Endodermal cell (in vitro differentiated cells): ENCODE measurements around the gene NBR1. TPM values are rescaled to one million over a fixed set of nuclear protein-coding genes. Genes with fewer than 3 reads are reported as not detected.
"Not testable (repeated sequence)": the region's sequence is repeated elsewhere in the genome, so short reads cannot be mapped to it uniquely, and the experiment has no call there.

Experiments
- DNase-seq: peaks from one replicate; pipeline ENCODE4 v3.0.0-alpha.2; 2017
- H3K27ac ChIP-seq: 2 replicates; pipeline ENCODE4 v1.5.1; 2013; ENCODE audit warnings: mild to moderate bottlenecking, low read depth, low read length, moderate library complexity
- H3K27me3 ChIP-seq: 2 replicates; pipeline ENCODE4 v1.6.1; 2013; ENCODE audit warnings: mild to moderate bottlenecking, low read length, moderate library complexity; ENCODE audit not compliant: insufficient read depth, control insufficient read depth, poor library complexity, severe bottlenecking
- H3K36me3 ChIP-seq: 2 replicates; pipeline ENCODE4 v1.7.0; 2013; ENCODE audit warnings: mild to moderate bottlenecking, low read length, moderate library complexity; ENCODE audit not compliant: control insufficient read depth, insufficient read depth
- H3K4me1 ChIP-seq: one replicate; pipeline ENCODE4 v1.7.0; 2013; ENCODE audit warnings: low read length; ENCODE audit not compliant: control insufficient read depth, insufficient read depth
- H3K4me3 ChIP-seq: 2 replicates; pipeline ENCODE4 v1.5.1; 2013; ENCODE audit warnings: mild to moderate bottlenecking, low read length, moderate library complexity
- H3K9ac ChIP-seq: 2 replicates; pipeline ENCODE4 v1.6.1; 2013; ENCODE audit warnings: mild to moderate bottlenecking, low read length, moderate library complexity; ENCODE audit not compliant: poor library complexity, severe bottlenecking; ENCODE audit errors: extremely low read depth
- H3K9me3 ChIP-seq: 2 replicates; pipeline ENCODE4 v1.6.1; 2013; ENCODE audit warnings: mild to moderate bottlenecking, low read length, moderate library complexity; ENCODE audit not compliant: control insufficient read depth
- H3K27ac Mint-ChIP-seq: 2 replicates; pipeline ENCODE4 v1.8.0; 2020; ENCODE audit warnings: mixed read lengths
- H3K27me3 Mint-ChIP-seq: 2 replicates; pipeline ENCODE4 v1.8.0; 2021; ENCODE audit warnings: mild to moderate bottlenecking, mixed read lengths; ENCODE audit not compliant: insufficient read depth
- H3K36me3 Mint-ChIP-seq: 2 replicates; pipeline ENCODE4 v1.8.0; 2020; ENCODE audit warnings: low read depth, mixed read lengths
- H3K4me1 Mint-ChIP-seq: 2 replicates; pipeline ENCODE4 v1.8.0; 2020; ENCODE audit warnings: mixed read lengths
- H3K4me3 Mint-ChIP-seq: 2 replicates; pipeline ENCODE4 v1.8.0; 2020; ENCODE audit warnings: mild to moderate bottlenecking, moderate library complexity, mixed read lengths
- H3K9me3 Mint-ChIP-seq: 2 replicates; pipeline ENCODE4 v1.8.0; 2020; ENCODE audit warnings: mild to moderate bottlenecking, mixed read lengths
- WGBS, 2 experiments: methylation state at CpG; one replicate each; pipeline versions ENCODE4 v1.1.5 to v1.1.7; 2013; ENCODE audit warnings: missing lambda C conversion rate in 2 of 2, mixed read lengths in 1 of 2; ENCODE audit not compliant: insufficient coverage in 1 of 2, insufficient read length in 1 of 2; 5-methylcytosine and 5-hydroxymethylcytosine counted together
- total RNA-seq, 2 donors: library from RNA; stranded (reverse); fragmentation: NEBNext Ultra II Directional in 1 of 2; extraction: Animal tissue kit (Norgen Biotek cat#: 25700) in 1 of 2; gene quantifications; 2 replicates in 1 of 2; 3 replicates in 1 of 2; pipeline ENCODE4 v1.2.1, GENCODE V29; 2021
- TF ChIP-seq, protein P1 (sequence below): fragments of 200-600 bp; sonication (generic); conservative IDR thresholded peaks from 2 replicates; pipeline ENCODE4 v1.5.0; 2021; ENCODE audit warnings: antibody characterized with exemption, mild to moderate bottlenecking

The NBR1 gene
- total RNA-seq, 2 donors from 2014 or later = 53.2 to 55.7 TPM

- Histone ChIP-seq H3K4me1 (no peaks in the 10 kb centered on the region), H3K9me3 (no peaks in the 10 kb centered on the region), H3K4me3 (peak overlapping the region; percentile 89), H3K36me3 (peaks cover 19% of the 10 kb centered on the region), H3K9ac (peak overlapping the region; percentile 78), H3K27me3 (no peaks in the 10 kb centered on the region), H3K27ac (peak overlapping the region; percentile 26)
- Mint-ChIP-seq H3K9me3 (peaks cover 11% of the 10 kb centered on the region), H3K27ac (peak overlapping the region; percentile 98), H3K4me3 (peak overlapping the region; percentile 85), H3K4me1 (peaks cover 5% of the 10 kb centered on the region), H3K36me3 (peaks cover 40% of the 10 kb centered on the region), H3K27me3 (no peaks in the 10 kb centered on the region)
- WGBS, 2 experiments = 86 to 88% methylated on average over 18 to 53 of the region's 59 CpGs
- TF ChIP-seq, protein P1, sequence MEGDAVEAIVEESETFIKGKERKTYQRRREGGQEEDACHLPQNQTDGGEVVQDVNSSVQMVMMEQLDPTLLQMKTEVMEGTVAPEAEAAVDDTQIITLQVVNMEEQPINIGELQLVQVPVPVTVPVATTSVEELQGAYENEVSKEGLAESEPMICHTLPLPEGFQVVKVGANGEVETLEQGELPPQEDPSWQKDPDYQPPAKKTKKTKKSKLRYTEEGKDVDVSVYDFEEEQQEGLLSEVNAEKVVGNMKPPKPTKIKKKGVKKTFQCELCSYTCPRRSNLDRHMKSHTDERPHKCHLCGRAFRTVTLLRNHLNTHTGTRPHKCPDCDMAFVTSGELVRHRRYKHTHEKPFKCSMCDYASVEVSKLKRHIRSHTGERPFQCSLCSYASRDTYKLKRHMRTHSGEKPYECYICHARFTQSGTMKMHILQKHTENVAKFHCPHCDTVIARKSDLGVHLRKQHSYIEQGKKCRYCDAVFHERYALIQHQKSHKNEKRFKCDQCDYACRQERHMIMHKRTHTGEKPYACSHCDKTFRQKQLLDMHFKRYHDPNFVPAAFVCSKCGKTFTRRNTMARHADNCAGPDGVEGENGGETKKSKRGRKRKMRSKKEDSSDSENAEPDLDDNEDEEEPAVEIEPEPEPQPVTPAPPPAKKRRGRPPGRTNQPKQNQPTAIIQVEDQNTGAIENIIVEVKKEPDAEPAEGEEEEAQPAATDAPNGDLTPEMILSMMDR = no peak
- DNase-seq = peak; percentile 59
Measured at GRCh38 chr17:43125967-43126910, 44.8 kb upstream of the NBR1 start.

- H3K4me1 Mint-ChIP-seq = peaks cover 5% of the 10 kb centered on the region
- no peak overlapping the region for H3K27ac Mint-ChIP-seq
- peaks cover 11% of the 10 kb centered on the region for H3K9me3 Mint-ChIP-seq
- no peaks in the 10 kb centered on the region for H3K27me3 ChIP-seq
- H3K27me3 Mint-ChIP-seq = no peaks in the 10 kb centered on the region
- 96 to 98% methylated on average over 12 to 24 of the region's 24 CpGs for WGBS, 2 experiments
- peaks cover 38% of the 10 kb centered on the region for H3K36me3 Mint-ChIP-seq
- peak; percentile 42 for DNase-seq
- H3K9ac ChIP-seq = no peak overlapping the region
- TF ChIP-seq, protein P1 = no peak
- H3K4me3 Mint-ChIP-seq = peak overlapping the region; percentile 41
- H3K27ac ChIP-seq = no peak overlapping the region
- no peak overlapping the region for H3K4me3 ChIP-seq
- H3K36me3 ChIP-seq = peaks cover 16% of the 10 kb centered on the region
- H3K4me1 ChIP-seq = no peaks in the 10 kb centered on the region
- no peaks in the 10 kb centered on the region for H3K9me3 ChIP-seq
Measured at GRCh38 chr17:43126911-43127290, 44.1 kb upstream of the NBR1 start.

GRCh38 chr17:43127333-43127876 is 43.6 kb upstream of the NBR1 start:
- peak; percentile 46 for DNase-seq
- Mint-ChIP-seq H3K9me3 (peaks cover 11% of the 10 kb centered on the region), H3K36me3 (peaks cover 43% of the 10 kb centered on the region), H3K4me3 (peak overlapping the region; percentile 41)
- H3K27ac Mint-ChIP-seq, H3K9ac ChIP-seq, H3K4me3 ChIP-seq, H3K27me3 Mint-ChIP-seq, H3K4me1 Mint-ChIP-seq, H3K9me3 ChIP-seq, H3K27ac ChIP-seq, H3K27me3 ChIP-seq, H3K4me1 ChIP-seq: not testable (repeated sequence)
- 93 to 94% methylated on average over 4 to 6 of the region's 6 CpGs for WGBS, 2 experiments
- peaks cover 11% of the 10 kb centered on the region for H3K36me3 ChIP-seq
